HepG2 (cell line): ENCODE results near the gene C20orf204. TPM values are rescaled to one million over a fixed set of nuclear protein-coding genes. Genes with fewer than 3 reads are reported as not detected.

Experiments
- BHLHE40 ChIP-seq: IDR thresholded peaks from 2 replicates; pipeline ENCODE4 v1.6.1; 2011; ENCODE audit warnings: low read length, improper control_type of control experiment
- CSRNP2 ChIP-seq: sonication (generic); formaldehyde crosslinking; conservative IDR thresholded peaks from 2 replicates; pipeline ENCODE4 v1.8.0; 2022; ENCODE audit warnings: low read depth, missing genetic modification reagents
- GTF2F1 ChIP-seq: fragments of 150-350 bp; IDR thresholded peaks from 2 replicates; pipeline ENCODE4 v1.6.1; 2014; ENCODE audit warnings: low read length
- MEIS1 ChIP-seq: sonication (generic); formaldehyde crosslinking; IDR thresholded peaks from 2 replicates; pipeline ENCODE4 v1.9.0; 2021; ENCODE audit warnings: mild to moderate bottlenecking, missing genetic modification reagents, moderate library complexity, borderline replicate concordance
- PITX1 ChIP-seq: sonication (generic); formaldehyde crosslinking; IDR thresholded peaks from 2 replicates; pipeline ENCODE4 v1.5.1; 2020; ENCODE audit warnings: mild to moderate bottlenecking, missing genetic modification reagents
- POLR2AphosphoS5 ChIP-seq: IDR thresholded peaks from 2 replicates; pipeline ENCODE4 v1.6.1; 2012; ENCODE audit warnings: low read depth, low read length
- SOX6 ChIP-seq, 2 experiments: fragments of 450-650 bp in 1 of 2; sonication (generic) in 1 of 2; formaldehyde crosslinking in 1 of 2; IDR thresholded peaks; 2 replicates each; pipeline versions ENCODE4 v1.4.0 to v1.6.1; 2017 to 2020; ENCODE audit warnings: antibody characterized with exemption in 1 of 2, mild to moderate bottlenecking in 1 of 2, missing genetic modification reagents in 1 of 2
- TCF12 ChIP-seq, 2 experiments: fragments of 450-650 bp in 1 of 2; sonication (generic) in 1 of 2; formaldehyde crosslinking in 1 of 2; IDR thresholded peaks; 2 replicates each; pipeline versions ENCODE4 v1.6.1 to v1.8.0; 2017 to 2022; ENCODE audit warnings: antibody characterized with exemption in 1 of 2, mild to moderate bottlenecking in 1 of 2, missing genetic modification reagents in 1 of 2, moderate library complexity in 1 of 2
- ZFP37 ChIP-seq: sonication (generic); formaldehyde crosslinking; IDR thresholded peaks from 2 replicates; pipeline ENCODE4 v1.4.0; 2020; ENCODE audit warnings: missing genetic modification reagents, borderline replicate concordance
- ZFP82 ChIP-seq: sonication (generic); formaldehyde crosslinking; IDR thresholded peaks from 2 replicates; pipeline ENCODE4 v1.5.1; 2020; ENCODE audit warnings: mild to moderate bottlenecking, missing genetic modification reagents, borderline replicate concordance
- ZIK1 ChIP-seq: sonication (generic); formaldehyde crosslinking; IDR thresholded peaks from 2 replicates; pipeline ENCODE4 v1.5.0; 2020; ENCODE audit warnings: mild to moderate bottlenecking, low read depth, missing genetic modification reagents, borderline replicate concordance
- ZNF121 ChIP-seq: sonication (generic); formaldehyde crosslinking; IDR thresholded peaks from 2 replicates; pipeline ENCODE4 v1.5.0; 2020; ENCODE audit warnings: mild to moderate bottlenecking, missing genetic modification reagents
- ZNF318 ChIP-seq: sonication (generic); formaldehyde crosslinking; IDR thresholded peaks from 2 replicates; pipeline ENCODE4 v1.4.0; 2020; ENCODE audit warnings: mild to moderate bottlenecking, missing genetic modification reagents
- ZNF333 ChIP-seq: sonication (generic); formaldehyde crosslinking; IDR thresholded peaks from 2 replicates; pipeline ENCODE4 v1.4.0; 2020; ENCODE audit warnings: mild to moderate bottlenecking, missing genetic modification reagents, borderline replicate concordance
- ZNF441 ChIP-seq: sonication (generic); formaldehyde crosslinking; IDR thresholded peaks from 2 replicates; pipeline ENCODE4 v1.7.0; 2021; ENCODE audit warnings: missing genetic modification reagents, borderline replicate concordance
- ZNF883 ChIP-seq: sonication (generic); formaldehyde crosslinking; IDR thresholded peaks from 2 replicates; pipeline ENCODE4 v1.5.1; 2020; ENCODE audit warnings: mild to moderate bottlenecking, missing genetic modification reagents; ENCODE audit errors: not compliant biosample characterization
- polyA plus RNA-seq, 8 experiments: library from polyadenylated mRNA; depleted of rRNA in 3 of 8; stranded (reverse) in 7 of 8; unstranded in 1 of 8; fragments of >200 nt; fragmentation: Illumina TruSeq in 4 of 8; extraction: Trizol in 4 of 8; gene quantifications; 2 replicates each; pipeline versions ENCODE4 v1.2.1 to v1.2.3, GENCODE V29; 2011 to 2016; ENCODE audit warnings: low read depth in 4 of 8, missing spikeins in 1 of 8, mixed read lengths in 1 of 8; ENCODE audit not compliant: insufficient read depth in 1 of 8
- total RNA-seq, 5 experiments: library from RNA; depleted of rRNA; stranded (reverse); fragments of >200 nt; fragmentation: Illumina TruSeq; extraction: Trizol; gene quantifications; 2 replicates each; pipeline ENCODE4 v1.2.3, GENCODE V29; 2016; ENCODE audit warnings: low read depth in 1 of 5

Gene C20orf204
- total and polyA plus RNA-seq, 2 of the 13 experiments (the other 11 are each of a cell fraction or from before 2014, with no cell fraction given) = 22.1 to 80.0 TPM

GRCh38 chr20:64065062-64065973 is 29.3 kb downstream of the C20orf204 start (continued):
- TF ChIP-seq MEIS1 (CRISPR knock-in tag) (no peak; the same call in 1 of the 2 replicates), ZNF318 (CRISPR knock-in tag) (peak; percentile 95; the same call in 1 of the 2 replicates), CSRNP2 (0 out of 2 replicates have a peak, but pooled peaks have one; percentile 77), ZIK1 (CRISPR knock-in tag) (no peak; the same call in 1 of the 2 replicates), GTF2F1 (0 out of 2 replicates have a peak, but pooled peaks have one; percentile 40), ZNF333 (CRISPR knock-in tag) (0 out of 2 replicates have a peak, but pooled peaks have one; percentile 45), ZFP37 (CRISPR knock-in tag) (peak; percentile 70; the same call in 1 of the 2 replicates), BHLHE40 (peak; percentile 68), TCF12 (IDR thresholded peaks at IDR 0.05) (no peak), TCF12 (CRISPR knock-in tag; IDR thresholded peaks at IDR 0.05) (0 out of 2 replicates have a peak, but pooled peaks have one; percentile 70), SOX6 (IDR thresholded peaks at IDR 0.05) (no peak), SOX6 (CRISPR knock-in tag; IDR thresholded peaks at IDR 0.05) (no peak; the same call in 1 of the 2 replicates), PITX1 (peak; percentile 37; the same call in 1 of the 2 replicates), ZNF121 (no peak), ZNF883 (CRISPR knock-in tag) (peak; percentile 92), POLR2AphosphoS5 (peak; percentile 63), ZFP82 (CRISPR knock-in tag) (no peak), ZNF441 (no peak)
